Lower leg skin (tissue), 3 donors: ENCODE data around the gene LIM2.

ENCODE experiments used
- POLR2A ChIP-seq, 2 donors: fragments of 450-650 bp; IDR thresholded peaks; one replicate each; pipeline ENCODE4 v1.6.1; 2016 to 2017; ENCODE audit warnings: antibody characterized with exemption in 2 of 2, mild to moderate bottlenecking in 1 of 2, moderate library complexity in 1 of 2
- TF ChIP-seq, protein P1 (sequence below), 3 donors: fragments of 450-650 bp; IDR thresholded peaks; one replicate each; pipeline ENCODE4 v1.5.1; 2016; ENCODE audit warnings: antibody characterized with exemption in 3 of 3, mild to moderate bottlenecking in 3 of 3, moderate library complexity in 2 of 3

GRCh38 chr19:51399231-51399630 is 11.5 kb upstream of the LIM2 start:
- TF ChIP-seq, protein P1, sequence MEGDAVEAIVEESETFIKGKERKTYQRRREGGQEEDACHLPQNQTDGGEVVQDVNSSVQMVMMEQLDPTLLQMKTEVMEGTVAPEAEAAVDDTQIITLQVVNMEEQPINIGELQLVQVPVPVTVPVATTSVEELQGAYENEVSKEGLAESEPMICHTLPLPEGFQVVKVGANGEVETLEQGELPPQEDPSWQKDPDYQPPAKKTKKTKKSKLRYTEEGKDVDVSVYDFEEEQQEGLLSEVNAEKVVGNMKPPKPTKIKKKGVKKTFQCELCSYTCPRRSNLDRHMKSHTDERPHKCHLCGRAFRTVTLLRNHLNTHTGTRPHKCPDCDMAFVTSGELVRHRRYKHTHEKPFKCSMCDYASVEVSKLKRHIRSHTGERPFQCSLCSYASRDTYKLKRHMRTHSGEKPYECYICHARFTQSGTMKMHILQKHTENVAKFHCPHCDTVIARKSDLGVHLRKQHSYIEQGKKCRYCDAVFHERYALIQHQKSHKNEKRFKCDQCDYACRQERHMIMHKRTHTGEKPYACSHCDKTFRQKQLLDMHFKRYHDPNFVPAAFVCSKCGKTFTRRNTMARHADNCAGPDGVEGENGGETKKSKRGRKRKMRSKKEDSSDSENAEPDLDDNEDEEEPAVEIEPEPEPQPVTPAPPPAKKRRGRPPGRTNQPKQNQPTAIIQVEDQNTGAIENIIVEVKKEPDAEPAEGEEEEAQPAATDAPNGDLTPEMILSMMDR (IDR thresholded peaks at IDR 0.05), result no peak
- TF ChIP-seq POLR2A (IDR thresholded peaks at IDR 0.05), result no peak
